OCI-M2 (cell line): ENCODE results near the gene SMAD2.

ENCODE experiments used
- DNase-seq: peaks from one replicate; lab custom pipeline; 2025; ENCODE audit not compliant: unreplicated experiment; lab: John Stamatoyannopoulos, UW

The SMAD2 gene

DNA sequence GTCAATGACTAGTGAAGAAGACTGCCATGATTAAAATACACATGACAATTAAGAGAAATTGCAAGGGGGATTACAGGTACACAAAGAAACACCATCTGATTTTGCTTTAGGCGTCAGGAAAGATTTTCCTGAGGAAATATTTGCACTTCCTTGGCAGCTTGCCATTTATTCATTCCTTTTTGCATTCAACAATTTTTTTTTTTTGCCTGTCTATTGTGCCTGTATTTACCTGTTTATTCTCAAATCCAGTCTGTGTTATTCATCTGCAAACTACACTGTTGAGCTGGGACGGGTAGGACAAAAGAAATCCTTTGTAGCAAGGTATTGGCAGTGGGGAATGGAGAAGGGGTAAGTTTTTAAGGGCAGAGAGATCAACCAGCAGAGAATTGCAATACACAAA lies 31.8 kb downstream of the SMAD2 start:
- DNase-seq, result no peak

- DNase-seq, result no peak
These were observed 32.4 kb downstream of the SMAD2 start for GRCh38 chr18:47898055-47898454.

- DNase-seq, result no peak
These were observed 34.8 kb downstream of the SMAD2 start for GRCh38 chr18:47895565-47896250.

DNA sequence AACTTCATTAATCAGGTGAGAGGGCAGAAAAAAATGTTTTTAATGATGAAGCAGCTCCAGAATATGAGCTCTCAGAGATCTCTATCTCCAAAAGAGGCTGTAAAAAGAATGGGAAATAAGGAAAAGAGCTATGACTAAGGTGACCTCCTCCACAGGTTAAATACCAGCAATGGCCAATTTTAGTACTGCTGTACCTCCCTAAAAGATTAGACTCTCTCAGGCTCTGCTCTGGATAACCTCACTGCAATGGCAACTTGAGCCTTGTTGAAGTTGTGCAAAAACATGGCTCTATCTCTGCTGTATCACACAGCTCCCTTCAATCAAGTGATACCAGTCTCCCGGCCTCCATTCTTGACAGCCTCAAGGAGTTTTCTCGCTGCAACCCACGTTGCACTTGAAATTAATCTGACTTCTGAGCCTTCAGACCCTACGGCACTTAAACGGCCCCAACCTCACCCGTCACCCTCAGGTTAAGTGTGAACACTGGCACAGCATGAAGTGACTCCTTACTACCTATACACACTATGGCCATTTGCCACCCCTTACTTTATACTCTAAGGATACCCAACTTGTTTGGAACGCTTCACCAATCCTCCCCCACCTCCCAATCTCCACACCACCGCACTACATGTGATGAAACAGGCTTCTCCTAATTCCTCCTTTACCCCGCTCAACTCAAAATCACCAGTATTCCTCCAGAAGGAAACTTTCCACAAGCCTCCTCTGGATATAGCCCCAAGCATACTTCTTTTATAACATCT lies 36.3 kb downstream of the SMAD2 start:
- DNase-seq, result no peak

- no peak for DNase-seq
These were observed 37.4 kb downstream of the SMAD2 start for GRCh38 chr18:47893047-47893446.

DNA sequence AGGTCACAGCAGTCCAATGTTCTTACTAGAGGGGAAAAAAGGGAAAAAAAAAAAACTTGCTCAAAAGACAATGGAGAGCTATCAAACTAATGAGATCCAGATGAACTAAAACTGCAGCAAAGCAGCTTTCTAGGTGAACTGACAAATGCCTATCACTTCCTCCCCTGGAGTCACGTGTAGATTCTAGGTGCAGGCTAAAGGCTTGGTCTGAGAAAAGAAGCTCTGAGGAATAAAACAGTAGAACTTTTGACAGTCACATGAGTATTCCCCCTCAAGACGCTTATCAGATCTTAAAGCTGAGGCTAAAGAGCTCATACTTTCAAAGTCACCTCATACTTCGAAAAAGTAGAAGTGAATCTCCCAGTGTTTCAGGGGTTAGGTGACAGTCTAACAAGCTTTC lies 42.3 kb downstream of the SMAD2 start:
- DNase-seq, result no peak

DNA sequence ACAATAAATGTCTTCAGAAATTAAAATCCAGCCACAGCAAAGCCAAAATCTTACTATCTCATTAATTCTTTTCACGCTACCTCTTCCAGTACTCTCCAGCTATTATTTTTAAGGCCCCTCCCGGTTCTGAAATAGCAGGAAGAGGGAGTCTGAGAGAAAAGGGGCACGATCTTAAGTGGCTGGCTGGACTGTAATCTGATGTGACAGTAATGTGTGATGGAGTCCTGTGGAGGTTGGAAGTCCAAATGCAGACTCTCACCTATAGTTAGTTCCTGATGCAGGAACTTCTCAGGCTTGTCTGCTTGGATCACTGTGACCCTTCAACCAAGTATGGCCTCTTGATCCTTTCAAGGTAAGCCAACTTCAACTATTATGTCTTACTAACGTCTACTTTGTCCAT lies 43.2 kb downstream of the SMAD2 start:
- no peak for DNase-seq

GRCh38 chr18:47883771-47884413 lies 46.6 kb downstream of the SMAD2 start:
- no peak for DNase-seq

DNA sequence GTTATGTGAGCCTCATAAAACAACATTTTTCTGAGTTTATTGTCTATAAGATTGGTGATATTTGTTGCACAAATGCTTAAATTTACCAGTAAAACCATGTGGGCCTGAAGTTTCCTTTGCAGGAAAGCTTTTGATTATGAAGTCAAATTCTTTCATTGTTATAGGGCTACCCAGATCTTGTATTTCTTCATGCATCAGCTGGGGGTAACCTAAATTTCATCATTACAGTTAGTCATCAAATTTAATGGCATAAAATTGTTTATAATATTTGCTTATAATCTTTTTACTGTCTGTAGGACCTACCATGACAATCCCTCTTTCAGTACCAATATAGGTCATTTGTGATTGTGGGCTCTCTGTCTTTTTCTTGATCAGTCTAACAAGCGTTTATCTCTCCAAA lies 47.8 kb downstream of the SMAD2 start:
- no peak for DNase-seq

GRCh38 chr18:47881752-47882455 lies 48.6 kb downstream of the SMAD2 start:
- no peak for DNase-seq

GRCh38 chr18:47881042-47881441 lies 49.4 kb downstream of the SMAD2 start:
- no peak for DNase-seq

- DNase-seq, result no peak
These were observed 52.6 kb downstream of the SMAD2 start for GRCh38 chr18:47877892-47878291.

DNA sequence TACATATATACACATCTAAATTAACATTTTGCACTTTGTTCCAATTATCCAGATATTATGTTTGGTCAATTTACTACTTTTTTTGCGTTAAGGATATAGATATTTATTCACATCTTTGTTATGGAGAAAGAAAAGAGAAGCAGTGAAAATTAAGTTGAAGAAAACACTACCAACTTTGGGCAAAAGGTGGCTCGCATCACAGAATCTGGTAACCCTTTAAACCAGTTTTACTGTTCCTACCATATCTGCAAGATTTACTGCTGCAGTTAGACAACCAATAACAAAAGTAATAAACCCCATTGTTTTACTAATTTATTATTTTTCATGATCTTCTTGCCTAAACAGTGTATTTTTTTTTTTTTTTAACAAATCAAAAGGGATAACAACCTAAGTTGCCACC lies 53.6 kb downstream of the SMAD2 start:
- DNase-seq, result no peak

- DNase-seq, result no peak
These were observed 56.8 kb downstream of the SMAD2 start for GRCh38 chr18:47873625-47874024.

DNA sequence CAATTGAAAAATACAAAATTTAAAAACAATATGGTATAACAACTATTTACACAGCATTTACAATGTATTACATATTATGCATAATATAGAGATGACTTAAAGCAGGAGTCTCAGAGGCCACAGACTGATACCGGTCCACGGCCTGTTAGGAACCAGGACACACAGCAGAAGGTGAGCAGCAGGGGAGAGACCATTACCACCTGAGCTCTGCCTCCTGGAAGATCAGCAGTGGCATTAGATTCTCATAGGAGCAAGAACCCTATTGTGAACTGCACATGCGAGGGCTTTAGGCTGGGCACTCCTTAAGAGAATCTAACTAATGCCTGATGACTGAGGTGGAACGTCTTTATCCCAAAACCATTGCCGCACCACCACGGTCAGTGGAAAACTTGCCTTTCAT lies 58.0 kb downstream of the SMAD2 start:
- no peak for DNase-seq

DNA sequence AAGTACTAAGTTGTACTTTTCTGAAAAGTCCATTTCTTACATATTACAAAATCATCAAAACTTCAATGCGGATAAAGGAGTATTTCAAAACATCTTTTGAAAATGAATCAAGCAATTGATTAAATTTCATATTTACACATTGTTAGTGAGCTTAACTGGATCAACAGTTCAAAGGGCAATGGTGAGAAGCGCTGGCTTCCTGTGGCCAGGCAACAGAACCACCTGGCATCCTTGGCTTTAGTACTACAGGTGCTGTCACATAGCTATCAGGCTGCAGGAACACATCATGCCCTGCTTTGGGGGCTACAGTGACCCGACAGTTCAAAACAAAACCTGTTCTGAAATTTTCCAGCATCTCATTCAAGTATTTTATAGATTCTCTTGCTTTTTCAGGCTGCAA lies 59.2 kb downstream of the SMAD2 start:
- no peak for DNase-seq

DNA sequence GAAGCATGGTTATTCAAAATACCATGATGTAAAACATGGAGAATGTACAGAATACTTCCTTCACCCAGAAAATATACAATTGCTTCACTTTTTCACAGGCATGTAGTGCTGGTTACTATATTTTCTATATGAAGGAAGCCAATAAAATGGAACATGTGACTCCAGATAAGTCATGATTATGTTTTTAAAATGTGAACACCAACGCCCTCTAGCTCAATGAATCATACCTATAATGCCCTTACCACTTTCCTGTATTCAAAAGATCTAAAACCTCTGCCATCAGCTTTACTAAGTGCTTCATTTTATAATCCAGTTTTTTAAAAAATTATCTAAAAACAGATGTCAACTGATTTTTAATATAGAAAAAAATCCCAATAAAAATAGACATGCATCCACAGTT lies 59.9 kb downstream of the SMAD2 start:
- no peak for DNase-seq

DNA sequence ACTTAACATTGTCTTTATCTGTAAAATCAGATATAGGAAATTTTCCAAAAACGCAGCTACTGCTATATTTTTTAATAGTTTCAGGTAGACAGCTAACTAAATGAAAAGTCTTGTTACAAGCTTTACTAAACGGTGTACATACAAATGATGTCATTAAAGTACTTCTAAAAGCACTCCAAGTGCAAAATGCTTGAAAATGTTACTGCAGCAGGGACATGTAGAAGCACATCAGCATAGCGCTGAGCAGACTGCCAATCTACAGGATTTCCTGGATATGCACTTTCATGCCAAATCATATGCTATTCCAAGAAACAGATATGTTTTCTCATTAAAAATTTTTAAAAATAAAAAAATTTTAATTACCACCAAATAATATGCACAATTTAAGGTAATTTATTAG lies 61.7 kb downstream of the SMAD2 start:
- no peak for DNase-seq

GRCh38 chr18:47865183-47865582 lies 65.3 kb downstream of the SMAD2 start:
- no peak for DNase-seq

- no peak for DNase-seq
These were observed 67.4 kb downstream of the SMAD2 start for GRCh38 chr18:47863041-47863440.

DNA sequence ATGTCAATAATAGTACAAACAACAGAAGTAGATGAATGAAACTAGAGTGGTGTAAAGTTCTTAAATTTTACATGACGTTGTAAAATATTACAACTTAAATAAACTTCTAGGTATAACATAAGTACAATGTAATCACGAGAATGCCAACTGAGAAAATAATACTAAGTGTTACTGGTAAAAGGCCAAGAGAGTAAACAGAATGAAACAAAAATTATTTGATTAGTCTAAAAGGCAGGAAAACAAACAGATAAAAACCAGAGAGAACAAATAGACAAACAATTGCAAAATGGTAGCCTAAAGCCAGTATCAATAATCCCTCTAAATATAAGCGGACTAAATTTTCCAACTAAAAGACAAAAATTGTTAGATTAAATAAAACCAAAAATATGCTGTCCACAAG lies 71.9 kb downstream of the SMAD2 start:
- DNase-seq, result no peak

GRCh38 chr18:47847635-47848034 lies 82.8 kb downstream of the SMAD2 start:
- no peak for DNase-seq
